Iris pigment epithelial cell (primary cell): ENCODE measurements around the gene UHRF2.
"Not testable (repeated sequence)": the region's sequence is repeated elsewhere in the genome, so short reads cannot be mapped to it uniquely, and the experiment has no call there.

ENCODE experiments used
- DNase-seq: peaks from one replicate; pipeline ENCODE4 v3.0.0-alpha.2; 2011; ENCODE audit warnings: low read depth

Gene UHRF2

DNA sequence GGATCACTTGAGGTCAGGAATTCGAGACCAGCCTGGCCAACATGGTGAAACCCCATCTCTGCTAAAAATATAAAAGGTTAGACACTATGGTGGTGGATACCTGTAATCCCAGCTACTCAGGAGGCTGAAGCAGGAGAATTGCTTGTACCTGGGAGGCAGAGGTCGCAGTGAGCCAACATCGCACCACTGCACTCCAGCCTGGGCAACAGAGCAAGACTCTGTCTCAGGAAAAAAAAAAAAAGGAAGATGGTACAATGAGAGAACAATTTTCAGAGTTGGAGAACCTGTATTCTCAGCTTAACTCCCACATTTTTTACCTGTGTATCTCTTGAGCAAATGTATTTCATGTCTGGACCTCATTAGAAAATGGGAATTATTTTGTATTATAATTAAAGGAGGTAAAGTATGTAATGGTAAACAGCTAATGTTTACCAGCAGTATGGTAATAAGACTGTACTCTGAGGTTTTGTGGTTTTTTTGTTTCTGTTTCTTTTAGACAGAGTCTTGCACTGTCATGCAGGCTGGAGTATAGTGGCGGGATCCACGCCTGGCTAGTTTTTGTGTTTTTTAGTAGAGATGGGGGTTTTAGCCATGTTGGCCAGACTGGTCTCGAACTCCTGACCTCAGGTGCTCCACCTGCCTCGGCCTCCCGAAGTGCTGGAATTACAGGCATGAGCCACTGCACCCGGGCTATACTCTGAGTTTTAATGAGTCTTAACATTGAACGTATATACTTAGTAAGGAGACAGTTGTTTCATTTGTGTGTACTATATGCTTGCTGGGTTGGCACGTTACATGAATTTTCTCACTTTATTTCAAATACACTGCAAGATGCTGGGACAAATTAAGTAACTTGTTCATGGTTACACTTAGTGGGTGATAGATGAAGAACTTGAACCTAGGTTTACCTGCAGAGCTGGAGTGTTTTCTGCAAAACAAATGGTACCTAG is 16.2 kb downstream of the UHRF2 start:
- peak; percentile 49 for DNase-seq

DNA sequence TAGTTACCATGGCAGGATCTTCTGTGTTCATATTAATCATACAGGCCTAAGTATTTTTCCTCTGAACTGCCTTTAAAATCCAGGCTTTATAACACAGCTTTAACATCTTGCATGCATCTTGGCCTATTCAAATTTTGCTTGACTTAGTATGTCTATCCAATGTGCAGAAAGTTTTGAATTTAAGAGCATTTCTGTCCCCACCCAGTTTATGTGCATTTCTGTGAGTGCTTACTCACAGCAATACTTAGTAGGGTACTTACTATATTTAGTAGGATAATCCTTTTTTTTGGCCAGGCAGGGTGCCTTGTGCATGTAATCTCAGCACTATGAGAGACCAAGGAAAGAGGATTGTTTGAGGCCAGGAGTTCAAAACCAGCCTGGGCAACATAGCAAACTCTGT is 18.0 kb downstream of the UHRF2 start:
- no peak for DNase-seq

DNA sequence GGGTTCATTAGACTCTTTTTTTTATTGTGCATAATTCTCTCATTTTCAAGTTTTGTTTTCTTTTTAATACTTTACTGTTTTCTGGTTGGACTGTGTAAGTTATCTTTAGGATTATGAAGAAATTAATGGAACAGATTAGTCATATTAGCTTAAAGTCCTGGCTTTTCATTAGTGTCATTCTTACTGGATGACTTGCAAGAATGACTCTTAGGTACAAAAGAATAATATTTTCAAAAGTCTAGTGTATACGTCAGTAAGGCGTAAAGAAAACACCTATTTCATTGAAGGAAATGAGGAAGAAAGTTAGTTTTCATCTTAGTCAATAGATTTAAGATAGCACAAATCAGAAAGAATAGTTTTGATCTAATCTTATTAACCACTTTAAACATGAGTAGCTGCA is 20.4 kb downstream of the UHRF2 start:
- peak; percentile 81 for DNase-seq

DNA sequence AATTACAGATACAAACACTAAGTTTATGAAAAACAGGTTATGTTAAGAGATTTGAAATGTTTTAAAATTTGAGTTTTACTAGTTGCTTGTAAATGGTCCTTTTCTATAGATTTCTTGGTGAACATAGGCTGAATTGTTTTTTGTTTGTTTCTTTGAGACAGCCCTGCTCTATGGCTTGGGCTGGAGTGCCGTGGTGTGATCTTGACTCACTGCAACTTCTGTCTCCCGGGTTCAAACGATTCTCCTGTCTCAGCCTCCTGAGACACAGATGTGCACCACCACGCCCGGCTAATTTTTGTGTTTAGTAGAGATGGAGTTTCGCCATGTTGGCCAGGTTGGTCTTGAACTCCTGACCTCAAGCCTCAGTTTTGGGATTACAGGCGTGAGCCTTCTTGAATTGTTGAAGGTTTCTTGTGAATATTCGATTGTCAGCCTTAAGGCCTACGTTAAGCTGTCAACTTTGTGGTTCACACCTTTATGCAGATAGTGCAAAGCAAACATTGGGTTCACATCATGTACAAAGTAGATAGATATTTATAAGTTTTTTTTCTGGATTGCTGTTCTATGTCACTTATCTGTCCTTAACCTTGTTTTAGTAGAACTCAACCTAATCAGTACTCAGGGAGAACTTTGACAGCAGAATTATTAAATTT is 26.2 kb downstream of the UHRF2 start:
- no peak for DNase-seq

DNA sequence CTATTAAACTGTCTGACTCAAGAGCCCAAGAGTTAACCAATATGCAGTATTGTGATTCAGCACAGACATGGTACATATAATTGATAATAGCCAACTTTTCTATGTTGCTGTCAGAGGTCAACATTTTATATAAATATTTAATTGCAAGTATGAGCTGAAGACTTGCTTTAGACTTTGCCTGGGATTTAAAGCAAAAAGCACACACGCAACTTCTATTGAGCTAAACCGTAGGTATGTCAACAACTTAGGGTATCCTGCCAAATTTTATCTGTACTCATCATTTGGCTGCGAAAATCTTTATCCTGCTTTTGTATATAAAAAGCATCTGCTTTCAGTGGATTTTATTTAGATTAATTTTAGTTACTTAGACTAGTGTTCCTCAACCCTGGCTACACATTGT is 27.4 kb downstream of the UHRF2 start:
- DNase-seq = peak; percentile 50

DNA sequence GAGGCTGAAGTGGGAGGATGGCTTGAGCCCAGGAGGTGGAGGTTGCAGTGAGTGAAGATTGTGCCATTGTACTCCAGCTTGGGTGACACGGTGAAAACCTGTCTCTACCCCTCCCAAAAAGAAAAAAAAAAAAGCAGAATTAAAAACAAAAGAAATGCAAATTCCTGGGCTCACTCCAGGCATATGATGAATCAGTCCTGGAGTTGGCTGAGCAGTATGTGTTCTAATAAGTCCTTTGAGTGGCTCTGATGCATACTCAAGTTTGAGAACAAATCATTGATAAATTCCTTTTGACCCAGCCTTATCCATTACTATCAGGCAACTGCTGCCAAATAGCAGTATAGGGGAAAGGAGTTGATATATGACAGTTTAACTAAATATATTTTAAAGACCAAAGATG is 28.3 kb downstream of the UHRF2 start:
- DNase-seq = peak; percentile 37

DNA sequence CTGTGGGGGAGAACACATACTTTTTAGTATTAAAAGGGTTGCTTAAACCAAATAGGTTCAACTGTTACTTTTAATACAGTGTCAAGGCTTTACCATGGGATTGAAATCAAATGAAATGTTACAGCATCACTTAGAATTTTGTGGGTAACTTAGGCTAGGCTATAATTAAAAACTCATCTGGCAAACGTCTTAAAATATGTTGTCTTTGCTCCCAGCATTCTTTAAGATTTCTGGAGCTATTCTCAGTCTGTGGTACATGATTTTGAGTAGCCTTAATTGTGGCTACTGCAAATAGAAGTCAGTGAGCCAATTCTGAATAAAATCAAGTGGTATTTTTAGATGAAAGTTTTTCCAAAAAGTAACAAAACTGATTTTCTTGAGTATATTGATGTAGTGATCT is 30.7 kb downstream of the UHRF2 start:
- DNase-seq = no peak

DNA sequence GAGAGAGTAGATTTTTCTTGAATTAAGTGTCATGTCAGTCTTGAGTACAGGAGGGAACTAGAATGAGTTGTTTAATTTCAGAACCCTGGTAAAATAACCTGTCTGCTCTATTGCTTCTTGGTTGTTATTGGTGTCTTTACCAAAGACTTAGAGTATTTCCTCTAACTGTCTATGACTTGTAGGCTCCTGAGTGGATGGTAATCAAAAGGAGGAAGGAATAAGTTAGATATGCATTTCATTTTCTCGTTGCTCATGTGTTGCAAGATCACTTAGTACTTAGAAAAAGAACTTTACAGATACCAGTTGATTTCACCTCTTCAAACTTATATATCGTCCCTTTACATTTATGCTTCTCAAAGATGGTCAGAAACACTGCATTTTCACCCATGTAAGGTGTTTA is 31.1 kb downstream of the UHRF2 start:
- DNase-seq = no peak

DNA sequence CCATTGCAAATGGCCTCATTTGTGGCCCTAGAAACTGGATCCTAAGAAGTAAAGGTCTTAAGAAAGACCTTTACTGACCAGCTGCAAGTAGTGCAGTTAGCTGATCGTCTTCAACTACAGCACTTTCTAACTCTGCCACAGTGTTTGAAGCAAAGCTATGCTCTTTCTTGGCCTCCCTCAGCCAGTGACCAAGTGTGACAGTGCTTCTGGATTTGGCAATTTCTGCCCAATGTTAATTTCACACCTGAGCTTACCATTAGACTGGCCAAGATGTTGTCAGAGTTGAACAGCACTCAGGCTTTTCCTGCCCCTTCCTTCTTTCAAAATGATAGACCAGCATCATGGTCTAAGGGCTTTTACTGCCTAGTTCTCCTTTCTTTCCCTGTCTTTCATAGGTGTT is 36.1 kb downstream of the UHRF2 start:
- DNase-seq = no peak

DNA sequence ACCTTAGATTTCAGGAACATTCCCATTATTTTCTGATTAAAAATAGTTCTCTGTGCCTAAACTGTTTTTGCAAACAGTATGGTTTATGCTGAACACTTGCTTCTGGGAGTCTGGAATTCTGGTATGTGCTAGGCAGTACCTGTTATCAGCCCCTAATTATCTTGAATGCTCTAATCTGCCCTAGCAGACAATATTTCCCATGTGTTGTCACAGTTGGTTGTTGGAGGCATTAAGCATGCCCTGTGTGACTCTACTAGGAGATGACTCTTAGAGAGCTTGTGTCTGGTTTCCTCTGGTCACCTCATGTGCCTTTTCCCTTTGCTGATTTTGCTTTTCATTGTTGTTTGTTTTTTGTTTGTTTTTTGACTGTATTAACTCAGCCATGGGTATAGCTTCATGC is 36.6 kb downstream of the UHRF2 start:
- peak; percentile 7 for DNase-seq

DNA sequence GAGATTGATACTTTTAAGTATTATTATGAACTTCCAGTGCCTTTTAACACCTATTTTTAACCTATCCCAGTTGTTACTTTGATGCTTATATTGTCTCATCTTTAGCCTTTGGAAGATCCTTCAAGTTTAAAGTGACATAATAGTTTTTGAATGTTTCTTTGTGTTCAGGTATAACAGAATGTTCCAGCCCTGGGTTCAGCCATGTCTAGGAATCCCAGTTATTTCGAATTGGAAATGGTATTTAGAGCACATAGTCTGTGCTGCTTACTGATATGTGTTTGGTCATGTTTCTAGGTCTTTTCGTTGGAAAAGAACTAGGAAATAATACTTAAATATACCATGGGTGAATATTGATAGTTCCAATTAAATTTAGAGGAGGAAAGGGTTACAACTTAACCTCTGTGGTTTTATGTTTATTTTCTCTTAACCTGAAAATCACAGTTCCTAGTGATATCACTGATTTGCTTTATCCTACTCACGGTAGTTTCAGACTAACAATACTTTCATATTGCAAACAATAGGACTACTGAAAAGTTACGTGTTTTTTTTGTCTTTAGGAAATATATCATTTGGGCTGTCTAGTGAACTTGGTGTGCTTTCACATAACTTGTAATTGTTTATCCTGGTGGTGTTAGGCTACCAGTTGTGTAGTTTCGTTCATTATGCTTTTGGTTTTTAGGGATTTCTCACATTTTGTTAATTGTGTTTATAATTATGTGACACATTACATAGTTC is 37.8 kb downstream of the UHRF2 start:
- DNase-seq = peak; percentile 49

DNA sequence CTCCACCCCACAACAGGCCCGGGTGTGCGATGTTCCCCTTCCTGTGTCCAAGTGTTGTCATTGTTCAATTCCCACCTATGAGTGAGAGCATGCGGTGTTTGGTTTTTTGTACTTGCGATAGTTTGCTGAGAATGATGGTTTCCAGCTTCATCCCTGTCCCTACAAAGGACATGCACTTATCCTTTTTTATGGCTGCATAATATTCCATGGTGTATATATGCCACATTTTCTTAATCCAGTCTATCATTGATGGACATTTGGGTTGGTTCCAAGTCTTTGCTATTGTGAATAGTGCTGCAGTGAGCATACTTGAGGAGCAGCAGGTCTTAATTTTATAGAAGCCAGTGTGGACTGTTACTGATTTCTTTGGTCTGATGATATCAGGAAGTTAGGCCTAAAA is 42.3 kb downstream of the UHRF2 start:
- not testable (repeated sequence) for DNase-seq

DNA sequence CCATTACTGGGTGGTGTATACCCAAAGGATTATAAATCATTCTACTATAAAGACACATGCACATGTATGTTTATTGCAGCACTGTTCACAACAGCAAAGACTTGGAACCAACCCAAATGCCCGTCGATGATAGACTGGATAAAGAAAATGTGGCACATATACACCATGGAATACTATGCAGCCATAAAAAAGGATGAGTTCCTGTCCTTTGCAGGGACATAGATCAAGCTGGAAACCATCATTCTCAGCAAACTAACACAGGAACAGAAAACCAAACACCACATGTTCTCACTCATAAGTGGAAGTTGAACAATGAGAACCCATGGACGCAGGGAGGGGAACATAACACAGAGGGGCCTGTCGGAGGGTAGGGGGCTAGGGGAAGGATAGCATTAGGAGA is 45.7 kb downstream of the UHRF2 start:
- not testable (repeated sequence) for DNase-seq

DNA sequence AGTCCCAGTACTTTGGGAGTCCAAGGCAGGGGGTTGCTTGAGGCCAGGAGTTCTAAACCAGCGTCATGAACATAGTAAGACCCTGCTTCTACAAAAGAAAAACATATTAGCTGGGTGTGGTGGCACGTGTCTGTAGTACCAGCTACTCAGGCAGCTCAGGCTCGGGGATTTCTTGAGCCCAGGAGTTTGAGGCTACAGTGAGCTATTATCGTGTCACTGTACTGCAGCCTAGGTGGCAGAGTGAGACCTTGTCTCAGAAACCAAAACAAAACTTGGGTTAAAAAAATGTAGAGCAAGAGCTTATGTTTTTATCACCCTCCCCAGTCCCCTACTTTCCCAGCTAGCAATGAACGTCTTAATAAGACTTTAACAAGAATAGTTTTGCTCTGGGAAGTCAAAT is 46.7 kb downstream of the UHRF2 start:
- DNase-seq = no peak

DNA sequence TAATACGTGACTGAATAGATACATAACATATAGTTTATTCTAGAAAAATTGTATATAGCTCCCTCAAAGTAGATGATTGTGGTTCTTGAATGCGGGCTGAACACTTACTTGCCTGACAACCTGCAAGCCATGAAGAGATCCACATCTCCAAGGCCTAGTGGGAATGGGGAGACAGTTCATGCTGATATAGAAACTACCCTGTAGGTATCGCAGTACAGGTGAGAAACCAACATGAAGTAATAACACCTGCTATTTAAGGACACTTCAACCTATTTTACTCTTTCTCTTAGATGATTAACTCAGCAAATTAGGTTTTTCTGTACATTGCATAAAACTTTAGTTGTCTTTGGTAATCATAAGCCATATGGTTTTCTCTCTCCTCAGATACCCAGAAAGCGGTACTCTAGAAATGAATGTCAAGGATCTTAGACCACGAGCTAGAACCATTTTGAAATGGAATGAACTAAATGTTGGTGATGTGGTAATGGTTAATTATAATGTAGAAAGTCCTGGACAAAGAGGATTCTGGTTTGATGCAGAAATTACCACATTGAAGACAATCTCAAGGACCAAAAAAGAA is 47.3 kb downstream of the UHRF2 start:
- no peak for DNase-seq

DNA sequence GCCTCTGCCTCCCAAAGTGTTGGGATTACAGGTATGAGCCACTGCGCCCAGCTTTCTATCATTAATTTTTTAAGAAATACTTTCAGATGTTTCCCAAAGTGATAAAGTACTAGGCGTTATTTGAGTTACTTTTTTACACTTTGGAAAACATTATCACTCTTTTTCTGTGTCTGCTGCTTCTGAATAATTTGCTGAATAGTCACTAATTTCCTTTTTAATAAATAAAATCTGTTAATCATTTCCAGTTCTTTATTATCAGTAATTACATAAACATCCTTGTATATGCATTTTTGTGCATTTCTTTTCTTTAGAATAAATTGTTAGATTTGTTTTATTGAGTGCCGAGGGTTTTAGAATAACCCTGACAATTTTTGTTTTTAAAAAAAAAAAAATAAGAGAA is 48.6 kb downstream of the UHRF2 start:
- no peak for DNase-seq

DNA sequence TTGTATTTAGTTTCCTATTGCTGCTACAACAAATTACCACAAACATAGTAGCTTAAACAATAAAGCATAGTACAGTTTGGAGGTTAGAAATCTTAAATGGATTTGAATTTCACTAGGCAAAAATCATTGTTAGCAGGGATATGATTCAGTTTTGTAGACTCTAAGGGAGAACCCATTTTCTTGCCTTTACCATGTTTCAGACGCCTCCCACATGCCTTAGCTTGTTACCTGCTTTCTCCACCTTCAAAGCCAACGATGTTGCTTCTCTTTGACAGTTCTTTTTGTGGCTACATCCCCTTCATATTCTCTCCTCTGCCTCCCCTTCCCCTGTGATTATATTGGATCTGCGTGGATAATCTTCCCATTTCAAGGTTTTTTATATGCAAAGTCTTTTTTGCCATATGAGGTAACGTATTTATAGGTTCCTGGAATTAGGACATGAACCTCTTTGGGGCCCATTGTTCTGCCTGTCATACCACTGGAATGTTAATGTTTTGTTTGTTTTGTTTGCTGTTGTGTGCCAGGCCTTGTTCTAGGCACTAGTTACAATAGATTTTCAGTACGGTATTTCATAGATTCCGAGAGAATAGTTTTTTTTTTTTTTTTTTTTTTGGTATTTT is 54.1 kb downstream of the UHRF2 start:
- no peak for DNase-seq

DNA sequence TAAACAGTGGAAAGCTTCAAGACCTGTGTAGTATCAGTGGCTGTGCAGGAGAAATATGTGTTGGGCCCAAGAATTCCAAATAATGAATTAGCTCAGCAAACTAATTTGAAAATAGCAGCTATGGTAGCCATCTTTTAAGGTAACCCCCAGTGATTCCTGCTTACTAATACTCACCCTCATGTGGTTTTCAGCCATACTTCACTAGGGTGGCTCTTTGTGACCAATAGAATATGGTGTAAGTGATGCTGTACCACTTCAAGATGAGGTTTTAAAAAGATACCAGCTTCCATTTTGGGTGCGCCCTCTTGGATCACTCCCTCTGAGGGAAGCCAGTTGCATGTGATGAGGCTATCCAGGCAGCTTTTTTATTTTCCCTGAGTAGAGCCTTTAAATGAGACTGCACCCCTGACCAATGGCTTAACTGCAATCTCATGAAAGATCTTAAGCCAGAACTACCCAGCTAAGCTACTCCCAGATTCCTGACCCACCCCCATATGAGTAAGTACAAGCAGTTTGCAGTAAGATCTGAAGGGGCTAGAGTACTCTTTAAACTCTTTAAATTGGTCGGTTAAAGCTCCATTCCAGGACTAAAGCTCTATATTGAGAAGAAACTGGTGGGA is 58.3 kb downstream of the UHRF2 start:
- DNase-seq = peak; percentile 7

DNA sequence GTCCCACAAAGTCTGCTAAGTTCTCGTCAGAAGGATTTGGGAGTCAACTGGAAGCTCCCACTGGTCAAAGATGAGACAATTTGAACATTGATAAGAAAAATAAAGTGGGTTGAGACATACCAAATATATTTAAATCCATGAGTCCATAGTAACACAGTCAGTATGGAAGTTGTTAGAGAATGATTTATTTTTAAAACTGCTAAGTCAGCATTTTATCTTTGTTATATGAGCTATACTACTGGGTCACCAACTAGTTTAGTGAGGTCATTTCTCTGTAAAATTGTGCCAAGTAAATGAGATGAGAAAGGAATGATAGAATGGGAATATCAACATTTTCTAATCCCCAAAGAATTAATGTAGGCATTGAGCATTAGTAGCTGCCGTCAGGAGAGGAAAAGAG is 60.2 kb downstream of the UHRF2 start:
- DNase-seq = no peak

DNA sequence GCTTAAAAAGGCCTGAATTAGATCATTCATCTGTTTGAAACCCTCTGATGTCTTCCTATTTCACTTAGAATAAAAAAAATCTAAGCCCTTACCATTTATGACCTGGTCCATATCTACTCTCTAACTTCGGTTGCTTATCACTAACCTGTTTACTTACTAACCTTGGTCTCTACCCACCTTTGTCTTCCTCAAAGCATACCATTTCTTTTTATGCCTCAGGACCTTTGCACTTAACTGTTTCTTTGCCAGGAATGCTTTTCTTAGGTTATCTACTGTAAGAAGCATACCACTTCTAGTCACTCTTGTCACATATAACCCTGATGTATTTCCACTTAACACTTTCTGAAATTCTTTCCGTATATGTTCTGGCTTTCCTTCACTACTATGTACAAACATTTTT is 67.0 kb downstream of the UHRF2 start:
- no peak for DNase-seq

DNA sequence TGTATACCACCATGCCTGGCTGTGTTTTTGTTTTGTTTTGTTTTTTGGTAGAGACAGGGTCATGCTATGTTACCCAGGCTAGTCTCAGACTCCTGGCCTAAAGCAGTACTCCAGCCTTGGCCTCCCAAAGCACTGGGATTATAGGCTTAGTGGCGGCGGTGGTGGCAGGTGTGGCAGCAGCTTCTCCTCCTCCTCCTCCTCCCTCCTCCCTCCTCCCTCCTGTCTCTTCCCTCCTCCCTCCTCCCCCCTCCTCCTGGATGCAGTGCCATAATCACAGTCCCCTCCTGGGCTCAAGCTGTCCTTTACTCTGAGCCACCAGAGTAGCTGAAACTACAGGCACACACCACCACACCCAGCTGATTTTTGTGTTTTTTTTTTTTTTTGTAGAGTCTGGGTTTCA is 71.2 kb downstream of the UHRF2 start:
- DNase-seq = no peak

DNA sequence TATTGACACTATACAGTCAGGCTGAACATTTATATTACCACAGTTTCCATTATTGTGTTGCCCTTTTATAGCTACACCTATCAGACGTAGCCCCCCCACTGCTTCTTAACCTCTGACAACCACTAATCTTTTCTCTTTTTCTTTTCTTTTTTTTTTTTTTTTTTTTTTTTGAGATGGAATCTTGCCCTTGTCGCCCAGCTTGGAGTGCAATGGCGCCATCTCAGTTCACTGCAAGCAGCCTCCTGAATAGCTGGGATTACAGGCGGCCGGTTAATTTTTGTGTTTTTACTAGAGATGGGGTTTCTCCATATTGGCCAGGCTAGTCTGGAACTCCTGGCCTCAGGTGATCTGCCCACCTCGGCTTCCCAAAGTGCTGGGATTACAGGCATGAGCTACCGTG is 75.4 kb downstream of the UHRF2 start:
- DNase-seq = no peak
